Measurements from ENCODE around the gene NHERF2. TPM values are rescaled to one million over a fixed set of nuclear protein-coding genes. Genes with fewer than 3 reads are reported as not detected.
"Not testable (repeated sequence)": the region's sequence is repeated elsewhere in the genome, so short reads cannot be mapped to it uniquely, and the experiment has no call there.

The NHERF2 gene
- total RNA-seq, 4 donors from 2014 or later = 21.5 to 104 (median 30.2) TPM

DNA sequence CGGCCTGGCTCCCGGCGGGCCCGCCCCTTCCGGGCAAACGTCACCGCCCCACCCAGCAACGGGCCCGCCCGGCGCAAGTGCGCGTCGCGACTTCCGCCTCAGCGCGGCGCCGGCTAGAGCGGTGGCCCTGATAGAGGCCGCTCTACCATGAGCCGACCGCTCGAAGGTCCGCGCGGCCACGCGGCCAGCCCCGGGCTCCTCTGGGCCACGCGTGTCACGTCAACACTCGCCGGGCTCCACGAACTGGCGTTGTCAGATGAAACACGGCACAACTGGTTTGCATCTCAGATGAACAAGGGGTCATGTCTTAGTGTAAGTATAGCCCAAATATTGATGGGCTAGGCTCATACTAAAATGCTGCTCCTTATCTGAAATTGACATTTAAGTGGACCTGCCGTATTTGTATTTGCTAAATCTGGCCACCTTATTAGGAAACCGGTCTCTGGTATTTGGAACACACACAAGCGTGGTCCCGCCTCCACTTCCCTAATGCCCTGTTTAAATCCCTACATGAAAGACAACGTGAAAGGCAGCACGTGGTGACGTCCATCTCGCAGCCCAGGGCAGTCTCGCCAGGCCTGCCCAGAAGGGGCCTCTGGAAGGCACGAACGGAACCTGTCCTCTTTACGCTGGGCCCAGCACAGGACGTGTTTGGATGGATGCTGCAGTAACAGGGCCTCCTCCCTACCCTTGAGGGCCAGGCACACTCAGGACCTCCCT, 16.8 kb upstream of the NHERF2 start, which contains the start of gene ZNF598:
TSS of gene ZNF598 (minus strand) at position 31 of the 720 bp plus-strand sequence.
- Histone ChIP-seq H3K4me3 (peak within 1 kb of the TSS; percentile 64 to 99 (median 94)), H3K36me3 (no peaks in the 10 kb centered on the region), H3K9me3 (no peaks in the 10 kb centered on the region), H3K27me3 (no peaks in the 10 kb centered on the region), H3K4me1 (peaks cover 10 to 44% (median 15%) of the 10 kb centered on the region in 4 donors), H3K27ac (peak within 1 kb of the TSS; percentile 90 to 97 (median 96))
- DNase-seq = peak; percentile 77 to 89 (median 89)
- peak; percentile 96 to 99 for TF ChIP-seq POLR2A (IDR thresholded peaks at IDR 0.05)
- TF ChIP-seq, protein P1, sequence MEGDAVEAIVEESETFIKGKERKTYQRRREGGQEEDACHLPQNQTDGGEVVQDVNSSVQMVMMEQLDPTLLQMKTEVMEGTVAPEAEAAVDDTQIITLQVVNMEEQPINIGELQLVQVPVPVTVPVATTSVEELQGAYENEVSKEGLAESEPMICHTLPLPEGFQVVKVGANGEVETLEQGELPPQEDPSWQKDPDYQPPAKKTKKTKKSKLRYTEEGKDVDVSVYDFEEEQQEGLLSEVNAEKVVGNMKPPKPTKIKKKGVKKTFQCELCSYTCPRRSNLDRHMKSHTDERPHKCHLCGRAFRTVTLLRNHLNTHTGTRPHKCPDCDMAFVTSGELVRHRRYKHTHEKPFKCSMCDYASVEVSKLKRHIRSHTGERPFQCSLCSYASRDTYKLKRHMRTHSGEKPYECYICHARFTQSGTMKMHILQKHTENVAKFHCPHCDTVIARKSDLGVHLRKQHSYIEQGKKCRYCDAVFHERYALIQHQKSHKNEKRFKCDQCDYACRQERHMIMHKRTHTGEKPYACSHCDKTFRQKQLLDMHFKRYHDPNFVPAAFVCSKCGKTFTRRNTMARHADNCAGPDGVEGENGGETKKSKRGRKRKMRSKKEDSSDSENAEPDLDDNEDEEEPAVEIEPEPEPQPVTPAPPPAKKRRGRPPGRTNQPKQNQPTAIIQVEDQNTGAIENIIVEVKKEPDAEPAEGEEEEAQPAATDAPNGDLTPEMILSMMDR (IDR thresholded peaks at IDR 0.05) = peak in 1 of 6 experiments; percentile 16

DNA sequence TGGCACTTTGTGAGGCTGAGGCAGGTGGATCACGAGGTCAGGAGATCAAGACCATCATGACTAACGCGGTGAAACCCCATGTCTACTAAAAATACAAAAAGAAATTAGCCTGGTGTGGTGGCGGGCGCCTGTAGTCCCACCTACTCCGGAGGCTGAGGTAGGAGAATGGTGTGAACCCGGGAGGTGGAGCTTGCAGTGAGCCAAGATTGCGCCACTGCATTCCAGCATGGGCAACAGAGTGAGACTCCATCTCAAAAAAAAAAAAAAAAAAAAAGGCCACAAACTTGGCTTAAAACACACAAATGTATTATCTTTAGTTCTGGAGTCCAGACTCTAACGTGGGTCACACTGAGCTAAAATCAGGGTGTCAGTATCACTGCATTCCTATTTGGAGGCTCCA, 15.0 kb upstream of the NHERF2 start:
- not testable (repeated sequence) for DNase-seq, H3K9me3 ChIP-seq, H3K27me3 ChIP-seq, H3K36me3 ChIP-seq, H3K27ac ChIP-seq, H3K4me3 ChIP-seq
- H3K4me1 ChIP-seq = peaks cover 10 to 31% (median 15%) of the 10 kb centered on the region in 4 donors

DNA sequence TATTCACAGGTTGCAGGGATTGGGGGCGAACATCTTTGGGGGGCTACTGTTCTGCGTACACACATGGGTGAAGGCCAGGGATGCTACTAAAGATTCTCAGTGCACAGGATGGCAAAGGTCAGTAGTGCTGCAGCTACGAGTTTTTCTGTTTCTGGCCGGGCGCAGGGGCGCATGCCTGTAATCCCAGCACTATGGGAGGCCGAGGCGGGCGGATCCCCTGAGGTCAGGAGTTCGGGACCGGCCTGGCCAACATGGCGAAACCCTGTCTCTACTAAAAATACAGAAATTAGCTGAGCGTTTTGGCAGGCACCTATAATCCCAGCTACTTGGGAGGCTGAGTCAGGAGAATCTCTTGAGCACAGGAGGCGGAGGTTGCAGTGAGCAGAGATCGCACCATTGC, 13.2 kb upstream of the NHERF2 start:
- Histone ChIP-seq H3K27me3 (no peaks in the 10 kb centered on the region), H3K4me1 (peaks cover 0 to 13% (median 3%) of the 10 kb centered on the region in 4 donors), H3K4me3 (no peak overlapping the region), H3K36me3 (no peaks in the 10 kb centered on the region), H3K9me3 (no peaks in the 10 kb centered on the region), H3K27ac (no peak overlapping the region)
- no peak for DNase-seq
- no peak for TF ChIP-seq POLR2A (IDR thresholded peaks at IDR 0.05)
- TF ChIP-seq, protein P1 (IDR thresholded peaks at IDR 0.05) = no peak

DNA sequence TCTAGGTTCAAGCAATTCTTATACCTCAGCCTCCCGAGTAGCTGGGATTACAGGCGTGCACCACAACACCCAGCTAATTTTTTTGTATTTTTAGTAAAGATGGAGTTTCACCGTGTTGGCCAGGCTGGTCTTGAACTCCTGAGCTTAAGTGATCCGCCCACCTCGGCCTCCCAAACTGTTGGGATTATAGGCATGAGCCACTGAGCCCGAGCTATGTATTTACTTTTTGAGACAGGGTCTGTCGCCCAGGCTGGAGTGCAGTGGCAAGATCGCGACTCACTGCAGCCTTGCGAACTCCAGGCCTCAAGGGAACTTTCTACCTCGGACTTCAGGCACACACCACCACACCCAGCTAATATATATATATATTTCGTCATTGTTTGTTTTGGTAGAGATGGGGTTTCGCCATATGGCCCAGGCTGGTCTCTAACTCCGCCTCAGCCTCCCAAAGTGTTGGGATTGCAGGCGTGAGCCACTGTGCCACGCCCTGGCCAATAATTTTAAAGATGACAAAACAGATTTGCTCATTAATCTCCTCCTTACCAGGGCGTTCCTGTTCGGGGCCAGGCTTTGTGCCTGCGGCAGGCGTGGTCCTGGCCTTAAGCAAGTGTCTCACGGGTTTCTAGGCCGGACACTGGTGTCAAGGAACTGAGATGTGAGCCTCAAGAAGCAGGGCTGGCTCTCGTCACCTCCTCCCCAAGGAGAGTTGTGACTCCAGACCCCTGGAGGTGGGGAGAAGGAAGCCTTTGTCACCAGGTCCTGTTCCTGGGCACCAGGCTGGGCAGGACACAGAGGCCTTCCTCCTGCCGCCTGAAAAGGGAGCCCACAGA, 11.4 kb upstream of the NHERF2 start:
- TF ChIP-seq, protein P1 (IDR thresholded peaks at IDR 0.05) = peak in 1 of 6 experiments; percentile 3
- peak in 1 of 2 donors; percentile 34 for TF ChIP-seq POLR2A (IDR thresholded peaks at IDR 0.05)
- no peak overlapping the region for H3K4me3 ChIP-seq
- H3K36me3 ChIP-seq = no peaks in the 10 kb centered on the region
- no peaks in the 10 kb centered on the region for H3K9me3 ChIP-seq
- peaks cover 0 to 15% (median 5%) of the 10 kb centered on the region in 4 donors for H3K4me1 ChIP-seq
- peak overlapping the region in 2 of 4 donors; percentile 68 to 71 for H3K27ac ChIP-seq
- H3K27me3 ChIP-seq = peaks cover 0 to 12% of the 10 kb centered on the region in 2 donors
- DNase-seq = peak in 2 of 3 donors; percentile 69 to 76

DNA sequence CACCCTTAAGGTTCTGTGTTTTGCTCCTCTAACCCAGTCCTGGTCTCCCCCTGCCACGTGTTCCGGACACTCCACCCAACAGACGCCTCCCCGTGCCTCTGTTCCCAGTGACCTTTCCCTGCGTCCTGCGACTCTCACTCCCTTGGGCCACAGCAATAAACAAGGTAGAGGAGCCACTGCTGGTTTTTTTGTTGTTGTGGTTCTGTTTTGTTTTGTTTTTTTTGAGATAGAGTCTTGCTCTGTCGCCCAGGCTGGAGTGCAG, 10.8 kb upstream of the NHERF2 start:
- TF ChIP-seq, protein P1 (IDR thresholded peaks at IDR 0.05) = no peak
- no peak for TF ChIP-seq POLR2A (IDR thresholded peaks at IDR 0.05)
- H3K36me3 ChIP-seq = no peaks in the 10 kb centered on the region
- DNase-seq = no peak
- no peak overlapping the region for H3K4me3 ChIP-seq
- peaks cover 0 to 15% (median 6%) of the 10 kb centered on the region in 4 donors for H3K4me1 ChIP-seq
- H3K27me3 ChIP-seq = peaks cover 0 to 17% of the 10 kb centered on the region in 2 donors
- peak overlapping the region in 2 of 4 donors; percentile 68 to 71 for H3K27ac ChIP-seq
- no peaks in the 10 kb centered on the region for H3K9me3 ChIP-seq
